Astrocyte (in vitro differentiated cells and primary cell): ENCODE data around the gene IFITM5.

Source experiments
- EZH2 ChIP-seq: IDR thresholded peaks from 2 replicates; pipeline ENCODE4 v1.6.1; 2012; ENCODE audit warnings: mild to moderate bottlenecking, low read length, inconsistent platforms; ENCODE audit not compliant: insufficient read depth
- TF ChIP-seq, protein P1 (sequence below): IDR thresholded peaks from 2 replicates; pipeline ENCODE4 v1.5.1; 2011; ENCODE audit warnings: low read depth, mild to moderate bottlenecking, inconsistent platforms, low read length, moderate library complexity; ENCODE audit not compliant: insufficient read depth

DNA sequence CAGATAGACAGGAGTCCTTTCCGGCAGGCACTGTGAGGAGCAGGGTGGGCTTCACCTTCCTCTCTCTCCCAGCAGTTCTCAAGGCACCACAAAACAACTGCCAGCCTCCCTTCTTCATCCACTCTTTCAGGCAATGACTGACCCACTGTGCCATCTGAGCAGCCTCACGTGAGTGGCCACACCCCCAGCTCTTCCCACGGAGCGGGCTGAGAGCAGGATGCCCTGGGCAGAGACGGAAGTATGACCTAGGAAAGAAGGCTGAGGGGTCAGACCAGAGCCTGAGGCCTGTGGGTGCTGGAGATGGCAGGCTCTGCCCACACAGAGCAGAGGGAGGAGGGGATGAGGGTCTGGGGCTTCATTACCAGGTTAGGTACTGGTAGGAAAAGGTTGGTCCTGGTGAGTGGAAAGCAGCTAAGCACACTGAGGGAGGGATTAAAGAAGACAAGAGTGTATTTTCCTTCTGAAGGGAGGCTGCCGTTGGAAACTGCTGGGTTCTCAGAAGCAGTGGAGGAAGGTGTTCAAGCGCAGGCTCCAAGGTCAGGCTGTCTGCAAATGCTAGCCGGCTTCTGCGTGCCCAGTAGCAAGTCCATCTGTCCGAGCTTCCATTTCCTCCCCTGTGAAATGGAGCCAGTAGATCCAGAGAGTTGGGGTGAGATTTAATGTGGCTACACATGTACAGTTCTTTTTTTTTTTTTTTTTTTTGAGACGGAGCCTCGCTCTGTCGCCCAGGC is 16.5 kb downstream of the IFITM5 start:
- no peak for TF ChIP-seq EZH2
- TF ChIP-seq, protein P1, sequence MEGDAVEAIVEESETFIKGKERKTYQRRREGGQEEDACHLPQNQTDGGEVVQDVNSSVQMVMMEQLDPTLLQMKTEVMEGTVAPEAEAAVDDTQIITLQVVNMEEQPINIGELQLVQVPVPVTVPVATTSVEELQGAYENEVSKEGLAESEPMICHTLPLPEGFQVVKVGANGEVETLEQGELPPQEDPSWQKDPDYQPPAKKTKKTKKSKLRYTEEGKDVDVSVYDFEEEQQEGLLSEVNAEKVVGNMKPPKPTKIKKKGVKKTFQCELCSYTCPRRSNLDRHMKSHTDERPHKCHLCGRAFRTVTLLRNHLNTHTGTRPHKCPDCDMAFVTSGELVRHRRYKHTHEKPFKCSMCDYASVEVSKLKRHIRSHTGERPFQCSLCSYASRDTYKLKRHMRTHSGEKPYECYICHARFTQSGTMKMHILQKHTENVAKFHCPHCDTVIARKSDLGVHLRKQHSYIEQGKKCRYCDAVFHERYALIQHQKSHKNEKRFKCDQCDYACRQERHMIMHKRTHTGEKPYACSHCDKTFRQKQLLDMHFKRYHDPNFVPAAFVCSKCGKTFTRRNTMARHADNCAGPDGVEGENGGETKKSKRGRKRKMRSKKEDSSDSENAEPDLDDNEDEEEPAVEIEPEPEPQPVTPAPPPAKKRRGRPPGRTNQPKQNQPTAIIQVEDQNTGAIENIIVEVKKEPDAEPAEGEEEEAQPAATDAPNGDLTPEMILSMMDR: no peak
